RWPE2 (cell line): ENCODE data around the gene ACOX3.
A peak's percentile ranks its signal among the peaks of the same experiment; 100 is the strongest.

Experiments
- ATAC-seq: fragments of 200-7000 bp; cut with Tn5 transposase; 3 replicates; pipeline ENCODE4 v1.9.1; 2021; ENCODE audit warnings: low read depth
- DNase-seq: peaks from one replicate; pipeline ENCODE4 v3.0.0-alpha.2; 2020; ENCODE audit warnings: low spot score
- H3K27ac ChIP-seq: fragments of 450-650 bp; 2 replicates; pipeline ENCODE4 v1.5.1; 2017; ENCODE audit warnings: mild to moderate bottlenecking; ENCODE audit not compliant: poor library complexity, severe bottlenecking
- H3K27me3 ChIP-seq: fragments of 250-450 bp; sonication (Bioruptor Pico); 2 replicates; pipeline ENCODE4 v1.5.1; 2021; ENCODE audit warnings: mild to moderate bottlenecking, moderate library complexity; ENCODE audit not compliant: insufficient read depth, poor library complexity, severe bottlenecking
- H3K36me3 ChIP-seq: fragments of 250-450 bp; sonication (Bioruptor Pico); 2 replicates; pipeline ENCODE4 v1.5.1; 2020; ENCODE audit warnings: low read depth, mild to moderate bottlenecking, moderate library complexity
- H3K4me1 ChIP-seq: fragments of 250-450 bp; sonication (Bioruptor Pico); 2 replicates; pipeline ENCODE4 v1.5.1; 2021; ENCODE audit warnings: mild to moderate bottlenecking, moderate library complexity; ENCODE audit not compliant: insufficient read depth, poor library complexity, severe bottlenecking
- H3K4me3 ChIP-seq: fragments of 250-450 bp; sonication (Bioruptor Pico); 2 replicates; pipeline ENCODE4 v1.5.1; 2021; ENCODE audit warnings: mild to moderate bottlenecking, moderate library complexity; ENCODE audit not compliant: severe bottlenecking
- H3K9me3 ChIP-seq: fragments of 250-450 bp; sonication (Bioruptor Pico); 2 replicates; pipeline ENCODE4 v1.5.1; 2021; ENCODE audit warnings: mild to moderate bottlenecking, moderate library complexity; ENCODE audit not compliant: severe bottlenecking
- TF ChIP-seq, protein P1 (sequence below): fragments of 450-650 bp; IDR thresholded peaks from one replicate; pipeline ENCODE4 v1.5.1; 2017; ENCODE audit warnings: mild to moderate bottlenecking, moderate library complexity; ENCODE audit not compliant: poor library complexity, severe bottlenecking

The ACOX3 gene

DNA sequence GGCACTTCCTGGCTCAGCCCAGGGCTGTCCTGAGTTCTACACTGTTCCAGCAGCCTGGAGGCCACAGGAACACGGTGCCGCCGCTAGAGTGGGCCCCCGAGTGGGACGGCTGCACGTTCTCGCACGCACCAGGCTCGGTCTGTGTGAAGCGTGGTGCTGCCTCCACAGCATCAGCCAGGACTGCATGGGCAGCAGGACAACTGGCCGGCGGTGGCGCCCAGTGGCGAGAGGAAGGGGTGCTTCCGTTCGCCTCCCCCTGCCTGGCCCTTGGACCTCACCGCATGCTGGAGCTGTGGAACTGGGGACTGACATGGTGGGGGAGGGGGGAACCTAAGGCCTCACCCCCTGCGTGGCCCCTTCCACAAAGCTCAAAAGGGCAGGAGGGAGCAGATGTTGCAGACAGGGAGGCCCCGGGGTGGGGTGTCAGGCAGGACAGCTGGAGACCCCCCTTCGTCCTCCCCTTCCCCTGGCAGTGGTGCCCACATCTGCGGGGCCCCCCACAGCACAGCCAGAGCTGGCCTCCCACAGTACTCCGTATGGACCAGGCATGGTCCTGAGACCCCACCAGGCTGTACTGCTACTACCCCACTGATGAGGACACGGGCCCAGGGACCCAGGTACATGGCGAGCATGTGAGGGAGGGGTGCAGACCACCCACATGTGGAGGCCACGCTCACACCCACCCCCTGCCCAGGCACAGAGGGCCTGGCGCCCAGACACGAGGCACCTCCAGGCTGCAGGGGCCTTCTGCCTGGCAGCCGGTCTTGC, 58.5 kb downstream of the ACOX3 start:
- Histone ChIP-seq H3K9me3 (no peaks in the 10 kb centered on the region), H3K4me3 (no peak overlapping the region), H3K4me1 (no peaks in the 10 kb centered on the region), H3K27ac (no peak overlapping the region), H3K27me3 (no peaks in the 10 kb centered on the region), H3K36me3 (no peaks in the 10 kb centered on the region)
- TF ChIP-seq, protein P1, sequence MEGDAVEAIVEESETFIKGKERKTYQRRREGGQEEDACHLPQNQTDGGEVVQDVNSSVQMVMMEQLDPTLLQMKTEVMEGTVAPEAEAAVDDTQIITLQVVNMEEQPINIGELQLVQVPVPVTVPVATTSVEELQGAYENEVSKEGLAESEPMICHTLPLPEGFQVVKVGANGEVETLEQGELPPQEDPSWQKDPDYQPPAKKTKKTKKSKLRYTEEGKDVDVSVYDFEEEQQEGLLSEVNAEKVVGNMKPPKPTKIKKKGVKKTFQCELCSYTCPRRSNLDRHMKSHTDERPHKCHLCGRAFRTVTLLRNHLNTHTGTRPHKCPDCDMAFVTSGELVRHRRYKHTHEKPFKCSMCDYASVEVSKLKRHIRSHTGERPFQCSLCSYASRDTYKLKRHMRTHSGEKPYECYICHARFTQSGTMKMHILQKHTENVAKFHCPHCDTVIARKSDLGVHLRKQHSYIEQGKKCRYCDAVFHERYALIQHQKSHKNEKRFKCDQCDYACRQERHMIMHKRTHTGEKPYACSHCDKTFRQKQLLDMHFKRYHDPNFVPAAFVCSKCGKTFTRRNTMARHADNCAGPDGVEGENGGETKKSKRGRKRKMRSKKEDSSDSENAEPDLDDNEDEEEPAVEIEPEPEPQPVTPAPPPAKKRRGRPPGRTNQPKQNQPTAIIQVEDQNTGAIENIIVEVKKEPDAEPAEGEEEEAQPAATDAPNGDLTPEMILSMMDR, result no peak
- DNase-seq, result peak; percentile 63
- no peak for ATAC-seq

DNA sequence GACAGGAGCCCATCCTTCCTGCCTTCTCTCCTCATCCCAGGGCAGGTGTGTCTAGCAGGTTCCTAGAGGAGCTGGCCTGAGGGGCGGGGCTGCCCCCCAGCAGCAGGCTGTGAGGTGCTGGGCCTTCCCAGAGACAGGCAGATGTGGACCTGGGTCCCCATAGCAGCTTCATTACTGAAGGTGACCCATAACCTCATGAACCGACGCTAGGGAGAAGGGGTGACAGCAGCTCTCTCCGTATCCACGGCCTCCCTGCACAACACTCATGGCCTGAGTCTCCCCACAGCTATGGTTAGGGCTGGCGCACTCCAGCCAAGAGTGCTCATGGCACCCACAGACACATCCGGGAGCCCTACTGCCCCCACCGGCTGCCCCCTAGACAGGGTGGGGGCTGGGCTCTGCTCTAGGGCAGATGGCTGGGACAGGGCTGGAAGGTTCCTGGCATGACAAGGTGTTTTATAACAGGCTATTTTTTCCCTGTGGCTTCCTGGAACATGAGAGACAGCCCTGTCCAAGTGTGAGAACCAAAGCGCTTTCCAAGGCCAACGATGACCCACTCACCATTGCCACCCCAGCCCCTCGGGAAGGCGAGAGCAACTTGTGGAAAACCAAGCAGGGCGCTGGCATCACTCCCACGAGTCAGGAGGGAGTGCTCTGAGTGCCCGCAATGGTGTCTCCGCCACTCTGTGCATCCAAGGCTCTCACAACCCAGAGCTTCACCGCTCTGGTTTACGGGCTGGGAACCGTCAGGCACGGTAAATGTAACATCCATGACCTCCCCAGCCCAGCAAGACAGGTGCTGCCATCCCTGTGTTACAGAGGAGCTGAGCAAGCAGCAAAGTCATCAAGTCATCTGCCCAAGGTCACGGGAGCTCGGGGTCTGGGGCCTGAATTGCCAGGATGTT, 59.8 kb downstream of the ACOX3 start:
- H3K27ac ChIP-seq, result no peak overlapping the region
- TF ChIP-seq, protein P1, result no peak
- H3K4me3 ChIP-seq, result no peak overlapping the region
- H3K4me1 ChIP-seq, result no peaks in the 10 kb centered on the region
- DNase-seq (no peak), ATAC-seq (no peak)
- H3K9me3 ChIP-seq, result no peaks in the 10 kb centered on the region
- no peaks in the 10 kb centered on the region for H3K27me3 ChIP-seq
- H3K36me3 ChIP-seq, result no peaks in the 10 kb centered on the region

DNA sequence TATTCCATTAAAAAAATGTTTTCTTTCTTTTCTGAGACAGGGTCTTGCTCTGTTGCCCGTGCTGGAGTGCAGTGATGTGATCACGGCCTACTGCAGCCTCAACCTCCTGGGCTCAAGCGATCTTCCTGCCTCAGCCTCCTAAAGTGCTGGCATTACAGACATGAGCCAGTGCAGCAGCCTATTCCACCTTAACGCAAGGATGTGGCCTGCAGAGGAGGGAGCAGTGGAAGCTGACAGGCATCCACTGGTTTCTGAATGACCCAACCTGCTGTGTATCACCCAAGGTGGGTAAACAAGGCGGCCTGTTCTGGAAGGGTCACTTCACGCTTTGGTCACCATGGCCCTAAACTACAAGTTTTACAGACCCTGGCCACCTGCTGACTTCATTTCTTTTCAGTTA, 60.8 kb downstream of the ACOX3 start:
- no peaks in the 10 kb centered on the region for H3K9me3 ChIP-seq
- H3K36me3 ChIP-seq, result no peaks in the 10 kb centered on the region
- H3K4me1 ChIP-seq, result no peaks in the 10 kb centered on the region
- TF ChIP-seq, protein P1, result no peak
- DNase-seq (no peak), ATAC-seq (no peak)
- H3K27ac ChIP-seq, result no peak overlapping the region
- no peaks in the 10 kb centered on the region for H3K27me3 ChIP-seq
- H3K4me3 ChIP-seq, result no peak overlapping the region

DNA sequence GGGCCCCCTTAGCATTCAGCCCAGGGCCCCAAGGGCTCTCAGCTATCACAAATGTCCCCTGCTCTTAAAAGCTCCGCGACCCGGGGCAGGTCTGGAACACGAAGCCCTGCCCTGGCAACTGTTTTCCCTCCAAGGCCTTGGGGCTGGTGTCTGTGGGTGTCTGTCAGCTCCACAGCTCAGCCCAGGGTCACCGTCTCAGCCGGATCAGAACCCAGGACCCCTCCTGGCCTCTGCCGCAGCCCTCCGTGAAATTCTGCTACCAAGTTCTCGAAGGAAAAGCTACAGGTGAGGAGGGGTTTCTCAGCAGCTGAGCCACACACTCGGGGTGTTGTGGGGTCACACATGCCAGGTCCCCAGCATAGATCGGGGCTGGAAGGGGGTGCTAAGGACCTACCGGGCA, 61.2 kb downstream of the ACOX3 start:
- ATAC-seq (no peak), DNase-seq (no peak)
- Histone ChIP-seq H3K27me3 (no peaks in the 10 kb centered on the region), H3K36me3 (no peaks in the 10 kb centered on the region), H3K4me3 (no peak overlapping the region), H3K9me3 (no peaks in the 10 kb centered on the region), H3K27ac (no peak overlapping the region), H3K4me1 (no peaks in the 10 kb centered on the region)
- TF ChIP-seq, protein P1, result no peak
